H1 (cell line): ENCODE results near the gene CCL22. TPM values are rescaled to one million over a fixed set of nuclear protein-coding genes. Genes with fewer than 3 reads are reported as not detected.

Source experiments
- CTCF ChIA-PET: fragments of 300-600 bp; sonication (Branson Sonifier 250); formaldehyde crosslinking; loops from one replicate; lab custom pipeline; 2021; ENCODE audit not compliant: partially characterized antibody; lab: Charles Lee
- POLR2A ChIA-PET: fragments of 300-600 bp; sonication (Branson Sonifier 250); formaldehyde crosslinking; loops from one replicate; lab custom pipeline; 2021; ENCODE audit warnings: inconsistent platforms; ENCODE audit not compliant: partially characterized antibody; lab: Charles Lee
- DNase-seq, 2 experiments: peaks; one replicate each; pipeline versions ENCODE4 v3.0.0 to v3.0.0-alpha.2; 2010 to 2022; ENCODE audit warnings: low spot score in 2 of 2, low read depth in 1 of 2, mixed read lengths in 1 of 2
- FAIRE-seq: peaks from 2 replicates; lab custom pipeline; 2011; peaks lifted over from hg19 to GRCh38; lab: Jason Lieb, UNC
- H2AFZ ChIP-seq: 2 replicates; pipeline ENCODE4 v1.8.1; 2012; ENCODE audit warnings: low read length, inconsistent platforms
- H2AK5ac ChIP-seq: 2 replicates; pipeline ENCODE4 v1.6.1; 2013; ENCODE audit warnings: low read depth, low read length
- H2BK120ac ChIP-seq: replicated peaks from 2 replicates; pipeline ENCODE3; 2013; ENCODE audit warnings: low read depth, low read length, inconsistent platforms
- H2BK12ac ChIP-seq: 2 replicates; pipeline ENCODE4 v1.6.1; 2013; ENCODE audit warnings: low read depth, low read length
- H2BK15ac ChIP-seq: 2 replicates; pipeline ENCODE4 v1.6.1; 2013; ENCODE audit warnings: low read length
- H2BK20ac ChIP-seq: 2 replicates; pipeline ENCODE4 v1.6.1; 2013; ENCODE audit warnings: low read length
- H2BK5ac ChIP-seq: 2 replicates; pipeline ENCODE4 v1.6.1; 2013; ENCODE audit warnings: low read depth, low read length
- H3K14ac ChIP-seq: 2 replicates; pipeline ENCODE4 v1.6.1; 2013; ENCODE audit warnings: inconsistent platforms; ENCODE audit not compliant: insufficient read length
- H3K18ac ChIP-seq: 2 replicates; pipeline ENCODE4 v1.6.1; 2013; ENCODE audit warnings: low read length; ENCODE audit errors: extremely low read depth
- H3K23ac ChIP-seq: 2 replicates; pipeline ENCODE4 v1.6.1; 2013; ENCODE audit warnings: inconsistent platforms; ENCODE audit not compliant: insufficient read length
- H3K23me2 ChIP-seq: 2 replicates; pipeline ENCODE4 v1.6.1; 2013; ENCODE audit warnings: low read depth, low read length
- H3K27ac ChIP-seq: 2 replicates; pipeline ENCODE4 v1.6.1; 2011; ENCODE audit warnings: low read depth, low read length, inconsistent platforms
- H3K27me3 ChIP-seq, 4 experiments: replicated peaks in 1 of 4; 1 replicate in 1 of 4; 2 replicates in 3 of 4; pipeline versions ENCODE4 v1.6.1 to v1.8.1; 2011 to 2013; ENCODE audit warnings: low read length in 3 of 4, mild to moderate bottlenecking in 3 of 4, inconsistent platforms in 2 of 4, mixed read lengths in 2 of 4, moderate library complexity in 1 of 4; ENCODE audit not compliant: control insufficient read depth in 3 of 4, insufficient read depth in 3 of 4; ENCODE audit errors: extremely low read depth in 1 of 4
- H3K36me3 ChIP-seq, 4 experiments: 2 replicates each; pipeline versions ENCODE4 v1.6.1 to v1.8.1; 2011 to 2013; ENCODE audit warnings: mild to moderate bottlenecking in 4 of 4, low read length in 3 of 4, moderate library complexity in 2 of 4, control low read depth in 1 of 4, inconsistent platforms in 1 of 4; ENCODE audit not compliant: insufficient read depth in 4 of 4, control insufficient read depth in 2 of 4
- H3K4ac ChIP-seq: replicated peaks from 2 replicates; pipeline ENCODE3; 2013; ENCODE audit warnings: low read length, low read depth, mixed read lengths, inconsistent platforms; ENCODE audit not compliant: insufficient read length
- H3K4me1 ChIP-seq, 4 experiments: replicated peaks in 1 of 4; 1 replicate in 1 of 4; 2 replicates in 3 of 4; pipeline versions ENCODE4 v1.6.1 to v1.8.1; 2011 to 2013; ENCODE audit warnings: low read length in 3 of 4, inconsistent platforms in 2 of 4, mixed read lengths in 1 of 4; ENCODE audit not compliant: insufficient read depth in 4 of 4, control insufficient read depth in 3 of 4
- H3K4me2 ChIP-seq, 2 experiments: 2 replicates each; pipeline versions ENCODE4 v1.6.1 to v1.8.1; 2011 to 2013; ENCODE audit warnings: low read depth in 2 of 2, low read length in 2 of 2, control low read depth in 1 of 2, inconsistent platforms in 1 of 2, mild to moderate bottlenecking in 1 of 2; ENCODE audit not compliant: insufficient read depth in 1 of 2
- H3K4me3 ChIP-seq, 4 experiments: fragments of 200-600, 300-600 bp in 1 of 4; sonication (generic), shearing (Covaris generic), sonication (Bioruptor Twin) in 1 of 4; 2 replicates each; pipeline versions ENCODE4 v1.5.1 to v1.8.1; 2011 to 2016; ENCODE audit warnings: low read length in 4 of 4, low read depth in 3 of 4, control low read depth in 2 of 4, inconsistent platforms in 2 of 4, mild to moderate bottlenecking in 2 of 4, mixed read lengths in 1 of 4, moderate library complexity in 1 of 4; ENCODE audit not compliant: insufficient read depth in 2 of 4; ENCODE audit errors: extremely low read depth in 1 of 4
- H3K56ac ChIP-seq: replicated peaks from 2 replicates; pipeline ENCODE3; 2013; ENCODE audit warnings: low read depth, mild to moderate bottlenecking, mixed read lengths, low read length, inconsistent platforms; ENCODE audit not compliant: insufficient read length
- H3K79me1 ChIP-seq: 2 replicates; pipeline ENCODE4 v1.6.1; 2013; ENCODE audit warnings: low read depth, low read length, control low read depth
- H3K79me2 ChIP-seq, 2 experiments: 2 replicates each; pipeline versions ENCODE4 v1.6.1 to v1.8.1; 2012 to 2013; ENCODE audit warnings: low read length in 2 of 2, mild to moderate bottlenecking in 2 of 2, inconsistent platforms in 1 of 2; ENCODE audit not compliant: insufficient read depth in 2 of 2, control insufficient read depth in 1 of 2
- H3K9ac ChIP-seq, 4 experiments: replicated peaks in 1 of 4; 1 replicate in 1 of 4; 2 replicates in 3 of 4; pipeline versions ENCODE4 v1.6.1 to v1.8.1; 2011 to 2013; ENCODE audit warnings: low read depth in 3 of 4, low read length in 3 of 4, control low read depth in 2 of 4, mild to moderate bottlenecking in 2 of 4, moderate library complexity in 2 of 4, inconsistent platforms in 1 of 4; ENCODE audit errors: extremely low read depth in 1 of 4
- H3K9me3 ChIP-seq, 2 experiments: 2 replicates each; pipeline versions ENCODE4 v1.6.1 to v1.8.1; 2012 to 2013; ENCODE audit warnings: mild to moderate bottlenecking in 2 of 2, moderate library complexity in 2 of 2, control low read depth in 1 of 2, inconsistent platforms in 1 of 2, low read depth in 1 of 2, low read length in 1 of 2, mixed read lengths in 1 of 2; ENCODE audit not compliant: insufficient read depth in 2 of 2
- H4K20me1 ChIP-seq, 2 experiments: replicated peaks in 1 of 2; 2 replicates each; pipeline versions ENCODE3 to v1.8.1; 2011 to 2013; ENCODE audit warnings: inconsistent platforms in 2 of 2, low read length in 2 of 2, mild to moderate bottlenecking in 1 of 2; ENCODE audit not compliant: insufficient read depth in 2 of 2, control insufficient read depth in 1 of 2
- H4K5ac ChIP-seq: 2 replicates; pipeline ENCODE4 v1.6.1; 2013; ENCODE audit warnings: low read length, low read depth, mixed read lengths, inconsistent platforms; ENCODE audit not compliant: insufficient read length
- H4K8ac ChIP-seq: 2 replicates; pipeline ENCODE4 v1.8.0; 2013; ENCODE audit warnings: mild to moderate bottlenecking, moderate library complexity, low read length, inconsistent platforms; ENCODE audit not compliant: insufficient read depth; ENCODE audit errors: extremely low read depth
- H4K91ac ChIP-seq: replicated peaks from 2 replicates; pipeline ENCODE3; 2013; ENCODE audit warnings: low read length, mixed read lengths, inconsistent platforms; ENCODE audit not compliant: insufficient read length
- EZH2 ChIP-seq: fragments of 200-600 bp; sonication (generic); IDR thresholded peaks from 2 replicates; pipeline ENCODE4 v1.7.1; 2012; ENCODE audit warnings: low read depth, mild to moderate bottlenecking, moderate library complexity, low read length, inconsistent platforms; ENCODE audit not compliant: severe bottlenecking
- HDAC2 ChIP-seq, 2 experiments: fragments of 300-600 bp in 1 of 2; sonication (generic) in 1 of 2; IDR thresholded peaks; 2 replicates each; pipeline ENCODE4 v1.6.1; 2011 to 2012; ENCODE audit warnings: low read depth in 2 of 2, low read length in 2 of 2, mild to moderate bottlenecking in 2 of 2, moderate library complexity in 2 of 2, borderline replicate concordance in 1 of 2, inconsistent platforms in 1 of 2
- JUND ChIP-seq: IDR thresholded peaks from 2 replicates; pipeline ENCODE4 v1.6.1; 2011; ENCODE audit warnings: mild to moderate bottlenecking, improper control_type of control experiment, low read length
- NRF1 ChIP-seq: IDR thresholded peaks from 2 replicates; pipeline ENCODE4 v1.6.1; 2011; ENCODE audit warnings: mild to moderate bottlenecking, low read depth, low read length, improper control_type of control experiment
- POLR2AphosphoS5 ChIP-seq: IDR thresholded peaks from 2 replicates; pipeline ENCODE4 v1.6.1; 2011; ENCODE audit warnings: low read depth, low read length
- RXRA ChIP-seq: IDR thresholded peaks from 2 replicates; pipeline ENCODE4 v1.6.1; 2011; ENCODE audit warnings: low read depth, mild to moderate bottlenecking, low read length, moderate library complexity; ENCODE audit not compliant: insufficient read depth
- SAP30 ChIP-seq: fragments of 300-600 bp; sonication (generic); IDR thresholded peaks from 2 replicates; pipeline ENCODE4 v1.7.1; 2012; ENCODE audit warnings: low read length, moderate library complexity, mild to moderate bottlenecking, inconsistent platforms; ENCODE audit not compliant: insufficient read depth, insufficient replicate concordance
- SIX5 ChIP-seq: IDR thresholded peaks from 2 replicates; pipeline ENCODE4 v1.6.1; 2011; ENCODE audit warnings: mild to moderate bottlenecking, low read depth, low read length
- SP2 ChIP-seq: IDR thresholded peaks from 2 replicates; pipeline ENCODE4 v1.6.1; 2012; ENCODE audit warnings: mild to moderate bottlenecking, low read length, inconsistent platforms
- TBP ChIP-seq: IDR thresholded peaks from 2 replicates; pipeline ENCODE4 v1.6.1; 2011; ENCODE audit warnings: low read depth, low read length, improper control_type of control experiment
- USF2 ChIP-seq: IDR thresholded peaks from 2 replicates; pipeline ENCODE4 v1.6.1; 2011; ENCODE audit warnings: low read length, improper control_type of control experiment
- WGBS, 2 experiments: shearing (Covaris generic) in 1 of 2; methylation state at CpG; one replicate each; pipeline versions ENCODE4 v1.1.6 to v1.1.7; 2013 to 2015; ENCODE audit warnings: low lambda C conversion rate in 2 of 2, mixed read lengths in 2 of 2, inconsistent platforms in 1 of 2, low coverage in 1 of 2, missing lambda C conversion rate in 1 of 2; ENCODE audit not compliant: insufficient replicate concordance in 2 of 2, insufficient coverage in 1 of 2, insufficient read length in 1 of 2; ENCODE audit errors: extremely low coverage in 1 of 2, missing lambda C conversion rate in 1 of 2; 5-methylcytosine and 5-hydroxymethylcytosine counted together
- polyA plus RNA-seq, 7 experiments: library from polyadenylated mRNA; depleted of rRNA in 3 of 7; stranded (reverse) in 5 of 7; unstranded in 2 of 7; fragments of >200 nt in 5 of 7; fragments of 200-250 nt in 2 of 7; gene quantifications; 1 replicate in 5 of 7; 2 replicates in 1 of 7; 4 replicates in 1 of 7; pipeline versions ENCODE4 v1.2.1 to v1.2.3, GENCODE V29; 2011 to 2013; ENCODE audit warnings: missing spikeins in 2 of 7, mixed read lengths in 2 of 7
- total RNA-seq: library from RNA; stranded (reverse); fragmentation: NEBNext Ultra II Directional; extraction: Animal tissue kit (Norgen Biotek cat#: 25700); gene quantifications from 2 replicates; pipeline ENCODE4 v1.2.1, GENCODE V29; 2021

The CCL22 gene
- total and polyA plus RNA-seq, 2 of the 8 experiments (the other 6 are each of a cell fraction or from before 2014, with no cell fraction given), result not detected

- H3K4me1 ChIP-seq, result peaks cover 0 to 2% (median 1%) of the 10 kb centered on the region in 4 experiments; a peak in 1 of 7 replicates
- H2BK120ac ChIP-seq, result no peak overlapping the region
- no peaks in the 10 kb centered on the region for H3K79me2 ChIP-seq
- no peak overlapping the region for H3K27ac ChIP-seq
- H3K9ac ChIP-seq, result no peak overlapping the region
- no peak overlapping the region for H3K4ac ChIP-seq
- H4K5ac ChIP-seq, result no peak overlapping the region
- no peak overlapping the region for H3K4me3 ChIP-seq
- H3K79me1 ChIP-seq, result no peaks in the 10 kb centered on the region
- H4K91ac ChIP-seq, result no peak overlapping the region
- H3K36me3 ChIP-seq, result no peaks in the 10 kb centered on the region
- no peak overlapping the region for H3K14ac ChIP-seq
- ChIA-PET CTCF (interaction anchor here (1.0 to 1.5 kb wide), 2 partner anchors 29 to 80 kb away, joined by 3 read pairs; no protein-coding TSS in a partner anchor), POLR2A (no interaction called here)
- no peak for FAIRE-seq
- H2AFZ ChIP-seq, result no peak overlapping the region
- no peak overlapping the region for H2BK15ac ChIP-seq
- no peak overlapping the region for H4K8ac ChIP-seq
- WGBS, 2 experiments, result 84% methylated on average over 11 of the region's 11 CpGs; no CpG with 5 or more reads in 1 of the 2 experiments
- H3K23ac ChIP-seq, result no peak overlapping the region
- no peak overlapping the region for H3K4me2 ChIP-seq
- H3K27me3 ChIP-seq, result no peaks in the 10 kb centered on the region; a peak in 1 of 7 replicates
- H2BK12ac ChIP-seq, result no peak overlapping the region
- no peaks in the 10 kb centered on the region for H3K9me3 ChIP-seq
- H3K56ac ChIP-seq, result no peak overlapping the region
- H4K20me1 ChIP-seq, result peaks cover 0 to 8% of the 10 kb centered on the region in 2 experiments
- DNase-seq, result no peak
- H3K23me2 ChIP-seq, result peaks cover 6% of the 10 kb centered on the region
- no peak overlapping the region for H2BK5ac ChIP-seq
- no peak overlapping the region for H2AK5ac ChIP-seq
- no peak overlapping the region for H2BK20ac ChIP-seq
- H3K18ac ChIP-seq, result no peak overlapping the region
- no peak for TF ChIP-seq JUND
- no peak for TF ChIP-seq RXRA
- TF ChIP-seq NRF1, result no peak
- no peak for TF ChIP-seq HDAC2 (IDR thresholded peaks at IDR 0.05; ENCODE audit: borderline replicate concordance in 1 of 2, low read depth in 2 of 2, low read length in 2 of 2)
- TF ChIP-seq SAP30, result no peak
- no peak for TF ChIP-seq TBP
- no peak for TF ChIP-seq SP2
- TF ChIP-seq POLR2AphosphoS5, result no peak
- TF ChIP-seq EZH2, result no peak
- no peak for TF ChIP-seq SIX5
- no peak for TF ChIP-seq USF2
These were observed 25.9 kb downstream of the CCL22 start for GRCh38 chr16:57384248-57385070.
